GM12878 (cell line): ENCODE measurements around the gene APCDD1. TPM values are rescaled to one million over a fixed set of nuclear protein-coding genes. Genes with fewer than 3 reads are reported as not detected.
A peak's percentile ranks its signal among the peaks of the same experiment; 100 is the strongest.

ENCODE experiments used
- GABPA ChIP-seq: IDR thresholded peaks from 2 replicates; pipeline ENCODE4 v1.6.1; 2014; ENCODE audit warnings: antibody characterized with exemption, low read depth, mild to moderate bottlenecking, inconsistent platforms
- HDAC6 ChIP-seq: fragments of 200-600 bp; sonication (generic); IDR thresholded peaks from one replicate; pipeline ENCODE4 v1.8.0; 2017; ENCODE audit warnings: antibody characterized with exemption; ENCODE audit not compliant: unreplicated experiment
- IKZF1 ChIP-seq: fragments of 450-650 bp; conservative IDR thresholded peaks from 2 replicates; pipeline ENCODE4 v1.6.1; 2017; ENCODE audit warnings: antibody characterized with exemption, mild to moderate bottlenecking
- IKZF2 ChIP-seq, 2 experiments: fragments of 450-650 bp; IDR thresholded peaks; 2 replicates each; pipeline ENCODE4 v1.6.1; 2017; ENCODE audit warnings: mild to moderate bottlenecking in 2 of 2, moderate library complexity in 2 of 2
- IRF5 ChIP-seq: fragments of 450-650 bp; IDR thresholded peaks from 2 replicates; pipeline ENCODE4 v1.6.1; 2017; ENCODE audit warnings: borderline replicate concordance
- KDM1A ChIP-seq: fragments of 200-600 bp; sonication (generic); IDR thresholded peaks from 2 replicates; pipeline ENCODE4 v1.6.1; 2016; ENCODE audit warnings: borderline replicate concordance
- MYB ChIP-seq: fragments of 150-350 bp; IDR thresholded peaks from 2 replicates; pipeline ENCODE4 v1.6.1; 2014; ENCODE audit warnings: mild to moderate bottlenecking, low read depth, low read length, borderline replicate concordance
- NR2F1 ChIP-seq: fragments of 450-650 bp; conservative IDR thresholded peaks from 2 replicates; pipeline ENCODE4 v1.6.1; 2017; ENCODE audit warnings: mild to moderate bottlenecking
- PAX8 ChIP-seq: fragments of 450-650 bp; IDR thresholded peaks from 2 replicates; pipeline ENCODE4 v1.6.1; 2017; ENCODE audit warnings: mild to moderate bottlenecking, moderate library complexity
- RELA ChIP-seq: fragments of 450-650 bp; IDR thresholded peaks from 2 replicates; pipeline ENCODE4 v1.8.0; 2014; ENCODE audit warnings: borderline replicate concordance; ENCODE audit not compliant: partially characterized antibody
- SIX5 ChIP-seq: IDR thresholded peaks from 2 replicates; pipeline ENCODE4 v1.6.1; 2011; ENCODE audit warnings: mild to moderate bottlenecking, low read depth, low read length, moderate library complexity; ENCODE audit not compliant: severe bottlenecking
- STAT1 ChIP-seq: fragments of 450-650 bp; conservative IDR thresholded peaks from 2 replicates; pipeline ENCODE4 v1.6.1; 2014; ENCODE audit warnings: antibody characterized with exemption, mild to moderate bottlenecking
- YY1 ChIP-seq: IDR thresholded peaks from 2 replicates; pipeline ENCODE4 v1.6.1; 2011; ENCODE audit warnings: low read depth, mild to moderate bottlenecking, low read length
- ZBED1 ChIP-seq: IDR thresholded peaks from 2 replicates; pipeline ENCODE4 v1.6.1; 2016; ENCODE audit warnings: borderline replicate concordance
- polyA plus RNA-seq, 11 experiments: library from polyadenylated mRNA; depleted of rRNA in 4 of 11; unstranded in 6 of 11; stranded (reverse) in 5 of 11; fragments of >200 nt; fragmentation: Nextera tagmentation in 4 of 11; fragmentation: Illumina TruSeq in 1 of 11; extraction: Ambion mirVana in 4 of 11; extraction: Trizol in 1 of 11; gene quantifications; 1 replicate in 1 of 11; 2 replicates in 10 of 11; pipeline versions ENCODE4 v1.2.1 to v1.2.3, GENCODE V29; 2011 to 2016; ENCODE audit warnings: inconsistent platforms in 2 of 11, missing spikeins in 2 of 11, low read depth in 1 of 11
- total RNA-seq, 4 experiments: library from RNA; depleted of rRNA in 3 of 4; stranded (reverse); fragments of >200 nt in 3 of 4; fragmentation: Illumina TruSeq in 1 of 4; extraction: Trizol in 1 of 4; gene quantifications; 2 replicates each; pipeline versions ENCODE4 v1.2.1 to v1.2.3, GENCODE V29; 2013 to 2021
- TF ChIP-seq, protein P1 (sequence below): IDR thresholded peaks from 2 replicates; pipeline ENCODE4 v1.6.1; 2012; ENCODE audit warnings: improper control_type of control experiment, low read depth, low read length; ENCODE audit not compliant: insufficient replicate concordance
- TF ChIP-seq, protein P2 (sequence below): fragments of 450-650 bp; IDR thresholded peaks from 2 replicates; pipeline ENCODE4 v1.6.1; 2017; ENCODE audit warnings: mild to moderate bottlenecking
- TF ChIP-seq, protein P3 (sequence below): fragments of 450-650 bp; IDR thresholded peaks from 2 replicates; pipeline ENCODE4 v1.6.1; 2016; ENCODE audit warnings: mild to moderate bottlenecking, moderate library complexity, borderline replicate concordance

The APCDD1 gene
- total and polyA plus RNA-seq, 10 of the 15 experiments (the other 5 are each of a cell fraction or from before 2014, with no cell fraction given): not detected

GRCh38 chr18:10525697-10526560 is 71.5 kb downstream of the APCDD1 start, which contains the start of gene NAPG (continued):
- TF ChIP-seq, protein P1, sequence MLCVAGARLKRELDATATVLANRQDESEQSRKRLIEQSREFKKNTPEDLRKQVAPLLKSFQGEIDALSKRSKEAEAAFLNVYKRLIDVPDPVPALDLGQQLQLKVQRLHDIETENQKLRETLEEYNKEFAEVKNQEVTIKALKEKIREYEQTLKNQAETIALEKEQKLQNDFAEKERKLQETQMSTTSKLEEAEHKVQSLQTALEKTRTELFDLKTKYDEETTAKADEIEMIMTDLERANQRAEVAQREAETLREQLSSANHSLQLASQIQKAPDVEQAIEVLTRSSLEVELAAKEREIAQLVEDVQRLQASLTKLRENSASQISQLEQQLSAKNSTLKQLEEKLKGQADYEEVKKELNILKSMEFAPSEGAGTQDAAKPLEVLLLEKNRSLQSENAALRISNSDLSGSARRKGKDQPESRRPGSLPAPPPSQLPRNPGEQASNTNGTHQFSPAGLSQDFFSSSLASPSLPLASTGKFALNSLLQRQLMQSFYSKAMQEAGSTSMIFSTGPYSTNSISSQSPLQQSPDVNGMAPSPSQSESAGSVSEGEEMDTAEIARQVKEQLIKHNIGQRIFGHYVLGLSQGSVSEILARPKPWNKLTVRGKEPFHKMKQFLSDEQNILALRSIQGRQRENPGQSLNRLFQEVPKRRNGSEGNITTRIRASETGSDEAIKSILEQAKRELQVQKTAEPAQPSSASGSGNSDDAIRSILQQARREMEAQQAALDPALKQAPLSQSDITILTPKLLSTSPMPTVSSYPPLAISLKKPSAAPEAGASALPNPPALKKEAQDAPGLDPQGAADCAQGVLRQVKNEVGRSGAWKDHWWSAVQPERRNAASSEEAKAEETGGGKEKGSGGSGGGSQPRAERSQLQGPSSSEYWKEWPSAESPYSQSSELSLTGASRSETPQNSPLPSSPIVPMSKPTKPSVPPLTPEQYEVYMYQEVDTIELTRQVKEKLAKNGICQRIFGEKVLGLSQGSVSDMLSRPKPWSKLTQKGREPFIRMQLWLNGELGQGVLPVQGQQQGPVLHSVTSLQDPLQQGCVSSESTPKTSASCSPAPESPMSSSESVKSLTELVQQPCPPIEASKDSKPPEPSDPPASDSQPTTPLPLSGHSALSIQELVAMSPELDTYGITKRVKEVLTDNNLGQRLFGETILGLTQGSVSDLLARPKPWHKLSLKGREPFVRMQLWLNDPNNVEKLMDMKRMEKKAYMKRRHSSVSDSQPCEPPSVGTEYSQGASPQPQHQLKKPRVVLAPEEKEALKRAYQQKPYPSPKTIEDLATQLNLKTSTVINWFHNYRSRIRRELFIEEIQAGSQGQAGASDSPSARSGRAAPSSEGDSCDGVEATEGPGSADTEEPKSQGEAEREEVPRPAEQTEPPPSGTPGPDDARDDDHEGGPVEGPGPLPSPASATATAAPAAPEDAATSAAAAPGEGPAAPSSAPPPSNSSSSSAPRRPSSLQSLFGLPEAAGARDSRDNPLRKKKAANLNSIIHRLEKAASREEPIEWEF: no peak
- TF ChIP-seq YY1 (peak; percentile 81), GABPA (peak; percentile 11; the same call in 1 of the 2 replicates), STAT1 (peak; percentile 63; the same call in 1 of the 2 replicates), IKZF2 (IDR thresholded peaks at IDR 0.05) (no peak), MYB (no peak), HDAC6 (no peak), PAX8 (no peak), RELA (peak; percentile 51), IKZF1 (peak; percentile 96), NR2F1 (peak; percentile 78), KDM1A (no peak), IRF5 (no peak), SIX5 (peak; percentile 33), ZBED1 (no peak)
- TF ChIP-seq, protein P2, sequence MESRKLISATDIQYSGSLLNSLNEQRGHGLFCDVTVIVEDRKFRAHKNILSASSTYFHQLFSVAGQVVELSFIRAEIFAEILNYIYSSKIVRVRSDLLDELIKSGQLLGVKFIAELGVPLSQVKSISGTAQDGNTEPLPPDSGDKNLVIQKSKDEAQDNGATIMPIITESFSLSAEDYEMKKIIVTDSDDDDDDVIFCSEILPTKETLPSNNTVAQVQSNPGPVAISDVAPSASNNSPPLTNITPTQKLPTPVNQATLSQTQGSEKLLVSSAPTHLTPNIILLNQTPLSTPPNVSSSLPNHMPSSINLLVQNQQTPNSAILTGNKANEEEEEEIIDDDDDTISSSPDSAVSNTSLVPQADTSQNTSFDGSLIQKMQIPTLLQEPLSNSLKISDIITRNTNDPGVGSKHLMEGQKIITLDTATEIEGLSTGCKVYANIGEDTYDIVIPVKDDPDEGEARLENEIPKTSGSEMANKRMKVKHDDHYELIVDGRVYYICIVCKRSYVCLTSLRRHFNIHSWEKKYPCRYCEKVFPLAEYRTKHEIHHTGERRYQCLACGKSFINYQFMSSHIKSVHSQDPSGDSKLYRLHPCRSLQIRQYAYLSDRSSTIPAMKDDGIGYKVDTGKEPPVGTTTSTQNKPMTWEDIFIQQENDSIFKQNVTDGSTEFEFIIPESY: 0 out of 2 replicates have a peak, but pooled peaks have one; percentile 18
- TF ChIP-seq, protein P3, sequence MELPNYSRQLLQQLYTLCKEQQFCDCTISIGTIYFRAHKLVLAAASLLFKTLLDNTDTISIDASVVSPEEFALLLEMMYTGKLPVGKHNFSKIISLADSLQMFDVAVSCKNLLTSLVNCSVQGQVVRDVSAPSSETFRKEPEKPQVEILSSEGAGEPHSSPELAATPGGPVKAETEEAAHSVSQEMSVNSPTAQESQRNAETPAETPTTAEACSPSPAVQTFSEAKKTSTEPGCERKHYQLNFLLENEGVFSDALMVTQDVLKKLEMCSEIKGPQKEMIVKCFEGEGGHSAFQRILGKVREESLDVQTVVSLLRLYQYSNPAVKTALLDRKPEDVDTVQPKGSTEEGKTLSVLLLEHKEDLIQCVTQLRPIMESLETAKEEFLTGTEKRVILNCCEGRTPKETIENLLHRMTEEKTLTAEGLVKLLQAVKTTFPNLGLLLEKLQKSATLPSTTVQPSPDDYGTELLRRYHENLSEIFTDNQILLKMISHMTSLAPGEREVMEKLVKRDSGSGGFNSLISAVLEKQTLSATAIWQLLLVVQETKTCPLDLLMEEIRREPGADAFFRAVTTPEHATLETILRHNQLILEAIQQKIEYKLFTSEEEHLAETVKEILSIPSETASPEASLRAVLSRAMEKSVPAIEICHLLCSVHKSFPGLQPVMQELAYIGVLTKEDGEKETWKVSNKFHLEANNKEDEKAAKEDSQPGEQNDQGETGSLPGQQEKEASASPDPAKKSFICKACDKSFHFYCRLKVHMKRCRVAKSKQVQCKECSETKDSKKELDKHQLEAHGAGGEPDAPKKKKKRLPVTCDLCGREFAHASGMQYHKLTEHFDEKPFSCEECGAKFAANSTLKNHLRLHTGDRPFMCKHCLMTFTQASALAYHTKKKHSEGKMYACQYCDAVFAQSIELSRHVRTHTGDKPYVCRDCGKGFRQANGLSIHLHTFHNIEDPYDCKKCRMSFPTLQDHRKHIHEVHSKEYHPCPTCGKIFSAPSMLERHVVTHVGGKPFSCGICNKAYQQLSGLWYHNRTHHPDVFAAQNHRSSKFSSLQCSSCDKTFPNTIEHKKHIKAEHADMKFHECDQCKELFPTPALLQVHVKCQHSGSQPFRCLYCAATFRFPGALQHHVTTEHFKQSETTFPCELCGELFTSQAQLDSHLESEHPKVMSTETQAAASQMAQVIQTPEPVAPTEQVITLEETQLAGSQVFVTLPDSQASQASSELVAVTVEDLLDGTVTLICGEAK: 0 out of 2 replicates have a peak, but pooled peaks have one; percentile 10
